A549 (cell line): ENCODE measurements around the gene SORCS1. TPM values are rescaled to one million over a fixed set of nuclear protein-coding genes. Genes with fewer than 3 reads are reported as not detected.

Experiments
- ATAC-seq, 2 experiments: fragments of 200-7000 bp in 1 of 2; fragments of >200 bp in 1 of 2; cut with Nextera tagmentation in 1 of 2; cut with Tn5 transposase in 1 of 2; 3 replicates each; pipeline versions ENCODE4 v1.8.0 to v1.9.1; 2018 to 2020; ENCODE audit warnings: mild to moderate bottlenecking in 1 of 2, moderate library complexity in 1 of 2
- CTCF ChIA-PET: fragments of 300-600 bp; sonication (Branson Sonifier 250); formaldehyde crosslinking; extraction: SDS; loops from one replicate; lab custom pipeline; 2021; ENCODE audit warnings: antibody characterized with exemption, inconsistent platforms; lab: Yijun Ruan, JAX
- POLR2A ChIA-PET: fragments of 350-600 bp; formaldehyde crosslinking; extraction: SDS; loops from one replicate; lab custom pipeline; 2021; ENCODE audit warnings: antibody characterized with exemption, inconsistent platforms; lab: Yijun Ruan, JAX
- DNase-seq, 2 experiments: peaks; one replicate each; pipeline versions ENCODE4 v3.0.0 to v3.0.0-alpha.2; 2011 to 2016; ENCODE audit warnings: low read depth in 1 of 2, low spot score in 1 of 2
- FAIRE-seq: peaks from 2 replicates; lab custom pipeline; 2011; peaks lifted over from hg19 to GRCh38; lab: Jason Lieb, UNC
- H3K27ac ChIP-seq, 2 experiments: fragments of >200 bp; sonication (Bioruptor Twin); formaldehyde crosslinking; 3 replicates each; pipeline ENCODE4 v1.5.1; 2016 to 2017
- H3K4me1 ChIP-seq: fragments of >200 bp; sonication (Bioruptor Twin); formaldehyde crosslinking; 3 replicates; pipeline ENCODE4 v1.6.1; 2016
- H3K4me2 ChIP-seq: fragments of >200 bp; sonication (Bioruptor Twin); formaldehyde crosslinking; 3 replicates; pipeline ENCODE4 v1.6.1; 2016
- H3K4me3 ChIP-seq: fragments of >200 bp; sonication (Bioruptor Twin); formaldehyde crosslinking; 3 replicates; pipeline ENCODE4 v1.5.1; 2016
- H3K9me3 ChIP-seq: fragments of >200 bp; sonication (Bioruptor Twin); formaldehyde crosslinking; 3 replicates; pipeline ENCODE4 v1.6.1; 2016
- CBX8 ChIP-seq: fragments of 200-600 bp; sonication (generic); IDR thresholded peaks from 2 replicates; pipeline ENCODE4 v1.6.1; 2016
- CHD2 ChIP-seq: fragments of 150-350 bp; IDR thresholded peaks from 2 replicates; pipeline ENCODE4 v1.6.1; 2014; ENCODE audit warnings: low read length; ENCODE audit not compliant: partially characterized antibody
- EHF ChIP-seq: fragments of 250-450 bp; sonication (Bioruptor Pico); IDR thresholded peaks from 2 replicates; pipeline ENCODE4 v1.5.0; 2020; ENCODE audit warnings: mild to moderate bottlenecking
- HOXB5 ChIP-seq: fragments of 250-450 bp; sonication (Bioruptor Pico); IDR thresholded peaks from 2 replicates; pipeline ENCODE4 v1.5.0; 2020; ENCODE audit warnings: mild to moderate bottlenecking, moderate library complexity
- KDM1A ChIP-seq: fragments of 200-600 bp; sonication (generic); IDR thresholded peaks from 2 replicates; pipeline ENCODE4 v1.6.1; 2016; ENCODE audit warnings: low read depth, mild to moderate bottlenecking
- MAX ChIP-seq: IDR thresholded peaks from 2 replicates; pipeline ENCODE4 v1.6.1; 2012
- MAZ ChIP-seq: fragments of 150-350 bp; IDR thresholded peaks from 2 replicates; pipeline ENCODE4 v1.6.1; 2014; ENCODE audit warnings: antibody characterized with exemption, low read depth, low read length, borderline replicate concordance
- PHF8 ChIP-seq: fragments of 200-600 bp; sonication (generic); IDR thresholded peaks from 2 replicates; pipeline ENCODE4 v1.6.1; 2016; ENCODE audit warnings: low read depth, mild to moderate bottlenecking, antibody characterized with exemption, moderate library complexity, borderline replicate concordance
- POLR2AphosphoS2 ChIP-seq: conservative IDR thresholded peaks from 2 replicates; pipeline ENCODE4 v1.6.1; 2012; ENCODE audit warnings: low read length, improper control_type of control experiment, inconsistent platforms
- REST ChIP-seq: fragments of 200-600 bp; sonication (generic); IDR thresholded peaks from 2 replicates; pipeline ENCODE4 v1.6.1; 2016; ENCODE audit warnings: antibody characterized with exemption, mild to moderate bottlenecking, moderate library complexity
- ZC3H11A ChIP-seq: fragments of 450-650 bp; IDR thresholded peaks from 2 replicates; pipeline ENCODE4 v1.6.1; 2014; ENCODE audit warnings: antibody characterized with exemption, mild to moderate bottlenecking
- ZNF302 ChIP-seq: fragments of 250-450 bp; sonication (Bioruptor Pico); IDR thresholded peaks from 2 replicates; pipeline ENCODE4 v1.9.0; 2021; ENCODE audit warnings: inconsistent platforms, mild to moderate bottlenecking, moderate library complexity
- ZSCAN20 ChIP-seq: fragments of 250-450 bp; sonication (Bioruptor Pico); IDR thresholded peaks from 2 replicates; pipeline ENCODE4 v1.8.0; 2022; ENCODE audit warnings: mild to moderate bottlenecking, moderate library complexity
- WGBS: methylation state at CpG from one replicate; pipeline ENCODE4 v1.1.6; 2017; ENCODE audit errors: missing lambda C conversion rate; 5-methylcytosine and 5-hydroxymethylcytosine counted together
- polyA plus RNA-seq, 4 experiments: library from polyadenylated mRNA; depleted of rRNA in 3 of 4; stranded (reverse); fragments of >200 nt; fragmentation: RNase III in 1 of 4; extraction: RNeasy Plus Mini Kit Qiagen cat#74134 plus additional on column Dnase treatment in 1 of 4; gene quantifications; 2 replicates in 3 of 4; 3 replicates in 1 of 4; pipeline ENCODE4 v1.2.3, GENCODE V29; 2011 to 2017
- TF ChIP-seq, protein P1 (sequence below): fragments of 150-350 bp; IDR thresholded peaks from 2 replicates; pipeline ENCODE4 v1.6.1; 2014; ENCODE audit warnings: low read depth, mild to moderate bottlenecking, low read length
- TF ChIP-seq, protein P2 (sequence below): fragments of 250-450 bp; sonication (Bioruptor Pico); IDR thresholded peaks from 2 replicates; pipeline ENCODE4 v1.5.0; 2021; ENCODE audit warnings: mild to moderate bottlenecking, moderate library complexity, borderline replicate concordance

SORCS1 gene
- polyA plus RNA-seq, 2 of the 4 experiments (the other 2 are of a cell fraction), result not detected

DNA sequence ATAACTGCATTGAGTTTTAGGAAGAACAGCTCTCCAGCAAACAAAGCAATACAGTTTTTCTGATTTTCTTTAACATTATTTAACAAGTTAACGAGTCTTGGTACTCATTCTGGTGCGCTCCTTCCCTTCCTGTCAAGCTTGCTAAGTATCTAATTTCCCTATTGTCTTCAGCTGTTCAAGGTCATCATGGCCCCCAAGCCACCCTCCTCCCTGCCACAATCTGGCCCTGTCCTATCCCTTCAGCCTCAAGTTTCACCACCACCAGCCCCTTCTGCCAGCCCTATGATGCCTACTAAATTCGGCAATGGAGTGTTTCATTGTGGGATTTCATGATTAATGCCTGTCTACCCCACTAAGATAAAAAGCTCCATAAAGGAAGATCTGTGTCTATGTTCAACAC, 121.0 kb downstream of the SORCS1 start:
- CTCF ChIA-PET, result interaction anchor here (1.0 kb wide), 1 partner anchor 12 kb away, joined by 4 read pairs; no protein-coding TSS in a partner anchor
- Histone ChIP-seq H3K27ac (no peak overlapping the region), H3K4me1 (no peaks in the 10 kb centered on the region), H3K4me3 (no peak overlapping the region), H3K9me3 (no peaks in the 10 kb centered on the region), H3K4me2 (no peak overlapping the region)
- ATAC-seq (no peak), FAIRE-seq (no peak), DNase-seq (no peak)
- POLR2A ChIA-PET, result no interaction called here
- TF ChIP-seq ZC3H11A (no peak), ZNF302 (CRISPR knock-in tag) (no peak), KDM1A (no peak), CBX8 (no peak), HOXB5 (CRISPR knock-in tag) (no peak), REST (no peak), CHD2 (no peak), ZSCAN20 (CRISPR knock-in tag) (no peak), POLR2AphosphoS2 (no peak)
- WGBS, result 0% methylated on average over 3 of the region's 3 CpGs

- TF ChIP-seq, protein P1, sequence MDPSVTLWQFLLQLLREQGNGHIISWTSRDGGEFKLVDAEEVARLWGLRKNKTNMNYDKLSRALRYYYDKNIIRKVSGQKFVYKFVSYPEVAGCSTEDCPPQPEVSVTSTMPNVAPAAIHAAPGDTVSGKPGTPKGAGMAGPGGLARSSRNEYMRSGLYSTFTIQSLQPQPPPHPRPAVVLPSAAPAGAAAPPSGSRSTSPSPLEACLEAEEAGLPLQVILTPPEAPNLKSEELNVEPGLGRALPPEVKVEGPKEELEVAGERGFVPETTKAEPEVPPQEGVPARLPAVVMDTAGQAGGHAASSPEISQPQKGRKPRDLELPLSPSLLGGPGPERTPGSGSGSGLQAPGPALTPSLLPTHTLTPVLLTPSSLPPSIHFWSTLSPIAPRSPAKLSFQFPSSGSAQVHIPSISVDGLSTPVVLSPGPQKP, result no peak
- TF ChIP-seq MAX (no peak), MAZ (no peak)
- DNase-seq (no peak), FAIRE-seq (no peak), ATAC-seq (no peak)
- WGBS, result 29% methylated on average over 10 of the region's 10 CpGs
- H3K4me3 ChIP-seq, result no peak overlapping the region
- ChIA-PET CTCF (interaction anchor here (0.6 kb wide), 1 partner anchor 603 kb away, joined by 3 read pairs; no protein-coding TSS in a partner anchor), POLR2A (no interaction called here)
- no peaks in the 10 kb centered on the region for H3K4me1 ChIP-seq
- no peak overlapping the region for H3K4me2 ChIP-seq
- no peak overlapping the region for H3K27ac ChIP-seq
- no peaks in the 10 kb centered on the region for H3K9me3 ChIP-seq
Observed at GRCh38 chr10:107037192-107038122, 127.0 kb downstream of the SORCS1 start.

DNA sequence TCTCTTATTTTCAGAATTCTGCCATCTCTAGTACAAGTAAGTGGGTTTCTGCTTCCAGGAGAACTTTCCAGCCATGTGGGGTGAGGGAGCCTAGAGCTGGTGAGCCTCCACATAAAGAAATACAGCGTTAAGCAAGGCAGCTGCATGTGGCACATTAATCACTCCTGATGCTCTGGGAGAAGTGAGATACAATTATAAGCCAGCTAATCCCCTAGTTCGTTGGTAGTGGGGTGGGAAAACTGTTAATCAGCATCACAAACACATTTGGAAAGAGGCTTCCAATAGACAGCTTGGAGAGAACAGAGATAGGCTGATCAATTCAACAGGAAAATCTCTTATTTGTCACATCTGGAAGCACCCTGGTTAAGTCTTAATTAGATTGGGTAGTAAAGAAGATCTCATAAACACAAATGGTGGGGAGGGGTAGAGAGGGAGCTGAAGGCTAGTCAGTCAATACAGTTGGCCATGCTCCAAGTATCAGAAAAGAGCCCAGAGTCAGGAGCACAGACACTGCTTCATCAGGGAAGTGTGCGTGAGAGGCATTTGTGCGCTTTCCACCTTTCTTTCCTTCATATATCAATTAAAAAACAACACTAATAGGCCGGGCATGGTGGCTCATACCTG, 130.6 kb downstream of the SORCS1 start:
- no peak for FAIRE-seq
- ChIA-PET POLR2A (no interaction called here), CTCF (no interaction called here)

More for the DNA sequence above, 130.6 kb downstream of the SORCS1 start:
- Histone ChIP-seq H3K4me2 (no peak overlapping the region), H3K4me1 (no peaks in the 10 kb centered on the region), H3K9me3 (no peaks in the 10 kb centered on the region), H3K27ac (no peak overlapping the region), H3K4me3 (no peak overlapping the region)
- 26% methylated on average over 5 of the region's 5 CpGs for WGBS
- TF ChIP-seq PHF8, result no peak
- TF ChIP-seq EHF (CRISPR knock-in tag), result no peak
- TF ChIP-seq HOXB5 (CRISPR knock-in tag), result no peak
- TF ChIP-seq, protein P2, sequence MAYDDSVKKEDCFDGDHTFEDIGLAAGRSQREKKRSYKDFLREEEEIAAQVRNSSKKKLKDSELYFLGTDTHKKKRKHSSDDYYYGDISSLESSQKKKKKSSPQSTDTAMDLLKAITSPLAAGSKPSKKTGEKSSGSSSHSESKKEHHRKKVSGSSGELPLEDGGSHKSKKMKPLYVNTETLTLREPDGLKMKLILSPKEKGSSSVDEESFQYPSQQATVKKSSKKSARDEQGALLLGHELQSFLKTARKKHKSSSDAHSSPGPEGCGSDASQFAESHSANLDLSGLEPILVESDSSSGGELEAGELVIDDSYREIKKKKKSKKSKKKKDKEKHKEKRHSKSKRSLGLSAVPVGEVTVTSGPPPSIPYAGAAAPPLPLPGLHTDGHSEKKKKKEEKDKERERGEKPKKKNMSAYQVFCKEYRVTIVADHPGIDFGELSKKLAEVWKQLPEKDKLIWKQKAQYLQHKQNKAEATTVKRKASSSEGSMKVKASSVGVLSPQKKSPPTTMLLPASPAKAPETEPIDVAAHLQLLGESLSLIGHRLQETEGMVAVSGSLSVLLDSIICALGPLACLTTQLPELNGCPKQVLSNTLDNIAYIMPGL (CRISPR knock-in tag), result no peak
- no peak for DNase-seq
- no peak for ATAC-seq
